AG04449 (cell line): ENCODE data around the gene MTX1.

Experiments used
- CTCF ChIA-PET: fragments of 350-600 bp; formaldehyde crosslinking; extraction: SDS; loops from one replicate; lab custom pipeline; 2021; ENCODE audit warnings: antibody characterized with exemption; lab: Yijun Ruan, JAX
- POLR2A ChIA-PET: fragments of 400-600, 350-600 bp; formaldehyde crosslinking; extraction: SDS; loops from one replicate; lab custom pipeline; 2020; ENCODE audit warnings: antibody characterized with exemption, inconsistent platforms; lab: Yijun Ruan, JAX
- DNase-seq: peaks from one replicate; pipeline ENCODE4 v3.0.0-alpha.2; 2010; ENCODE audit warnings: low read depth, low spot score
- H3K4me3 ChIP-seq: 2 replicates; pipeline ENCODE4 v1.5.1; 2011; ENCODE audit warnings: low read depth, mild to moderate bottlenecking, control low read depth, low read length
- CTCF ChIP-seq: IDR thresholded peaks from one replicate; pipeline ENCODE4 v1.5.1; 2011; ENCODE audit warnings: mild to moderate bottlenecking, moderate library complexity, low read length, control low read depth, inconsistent platforms; ENCODE audit not compliant: insufficient read depth; ENCODE audit errors: missing control alignments

MTX1 gene

GRCh38 chr1:155205035-155205434 lies 3.5 kb upstream of the MTX1 start:
- ChIA-PET POLR2A (no interaction called here), CTCF (interaction anchor here (1.6 to 9.4 kb wide), 5 partner anchors 10 to 46 kb away, joined by 7 to 144 read pairs (median 28); a partner anchor contains a TSS)

GRCh38 chr1:155205969-155206593 lies 2.4 kb upstream of the MTX1 start:
- TF ChIP-seq CTCF, result no peak
- ChIA-PET POLR2A (interaction anchor here (4.3 kb wide), 1 partner anchor 11 kb away, joined by 45 read pairs; no protein-coding TSS in a partner anchor), CTCF (interaction anchor here (1.1 to 9.4 kb wide), 11 partner anchors 11 to 442 kb away, joined by 3 to 144 read pairs (median 8); partner anchors contain the start of gene FDPS)
- H3K4me3 ChIP-seq, result no peak overlapping the region
- DNase-seq, result no peak

More at GRCh38 chr1:155205035-155205434, 3.5 kb upstream of the MTX1 start:
- H3K4me3 ChIP-seq, result no peak overlapping the region
- no peak for TF ChIP-seq CTCF
- no peak for DNase-seq

- ChIA-PET POLR2A (interaction anchor here (0.6 to 4.3 kb wide), 8 partner anchors 11 to 176 kb away, joined by 3 to 45 read pairs (median 4); partner anchors contain the start of gene ENTREP3), CTCF (interaction anchor here (0.6 to 9.4 kb wide), 27 partner anchors 9 to 441 kb away, joined by 3 to 144 read pairs (median 6); partner anchors contain the start of genes ENTREP3, FDPS, KRTCAP2 and TRIM46)
- peak overlapping the region; percentile 89 for H3K4me3 ChIP-seq
- no peak for DNase-seq
- TF ChIP-seq CTCF, result peak; percentile 90
Observed at GRCh38 chr1:155206891-155207805, 1.3 kb upstream of the MTX1 start.

GRCh38 chr1:155207806-155208540 lies 522 bp upstream of the MTX1 start, which contains the start of gene THBS3:
THBS3 (minus strand) TSS chr1:155207897; CDS start chr1:155207876, 21 bp downstream.
- POLR2A ChIA-PET, result interaction anchor here (0.6 to 4.3 kb wide), 9 partner anchors 10 to 175 kb away, joined by 3 to 45 read pairs (median 4); partner anchors contain the start of gene SCAMP3
- DNase-seq, result no peak
- peak within 1 kb of the TSS; percentile 89 for H3K4me3 ChIP-seq
- CTCF ChIA-PET, result interaction anchor here (0.6 to 9.4 kb wide), 14 partner anchors 11 to 118 kb away, joined by 3 to 144 read pairs (median 6); partner anchors contain the start of genes FDPS, KRTCAP2 and TRIM46
- TF ChIP-seq CTCF, result no peak

- ChIA-PET CTCF (interaction anchor here (1.1 to 9.4 kb wide), 7 partner anchors 10 to 113 kb away, joined by 3 to 144 read pairs (median 8); partner anchors contain the start of gene KRTCAP2), POLR2A (interaction anchor here (0.6 to 4.3 kb wide), 5 partner anchors 9 to 932 kb away, joined by 3 to 45 read pairs (median 4); no protein-coding TSS in a partner anchor)
- H3K4me3 ChIP-seq, result peak overlapping the region; percentile 89
- TF ChIP-seq CTCF, result no peak
- DNase-seq, result no peak
Observed at GRCh38 chr1:155209312-155209721, 822 bp downstream of the MTX1 start.
